WTC11 (cell line): Measurements from ENCODE around the gene SLC25A26. TPM values are rescaled to one million over a fixed set of nuclear protein-coding genes. Genes with fewer than 3 reads are reported as not detected.

Experiments
- EMX1 ChIP-seq: fragments of 250-450 bp; sonication (Bioruptor Pico); IDR thresholded peaks from 2 replicates; pipeline ENCODE4 v1.8.0; 2021; ENCODE audit warnings: mild to moderate bottlenecking
- FOXP1 ChIP-seq: sonication (generic); formaldehyde crosslinking; IDR thresholded peaks from 2 replicates; pipeline ENCODE4 v1.8.0; 2022; ENCODE audit warnings: missing genetic modification reagents, mild to moderate bottlenecking, moderate library complexity, borderline replicate concordance
- GRHL2 ChIP-seq: fragments of 250-450 bp; sonication (Bioruptor Pico); IDR thresholded peaks from 2 replicates; pipeline ENCODE4 v1.8.0; 2022; ENCODE audit warnings: mild to moderate bottlenecking, moderate library complexity; ENCODE audit not compliant: insufficient replicate concordance, severe bottlenecking
- JUN ChIP-seq: sonication (generic); formaldehyde crosslinking; IDR thresholded peaks from 2 replicates; pipeline ENCODE4 v1.8.0; 2023; ENCODE audit warnings: mild to moderate bottlenecking, missing genetic modification reagents
- KAT7 ChIP-seq: sonication (generic); formaldehyde crosslinking; IDR thresholded peaks from 2 replicates; pipeline ENCODE4 v1.8.1; 2023; ENCODE audit warnings: missing genetic modification reagents, mild to moderate bottlenecking, borderline replicate concordance
- NFATC4 ChIP-seq: fragments of 250-450 bp; sonication (Bioruptor Pico); IDR thresholded peaks from 2 replicates; pipeline ENCODE4 v1.9.0; 2021; ENCODE audit warnings: mild to moderate bottlenecking
- NR1H2 ChIP-seq: sonication (generic); formaldehyde crosslinking; IDR thresholded peaks from 2 replicates; pipeline ENCODE4 v1.9.0; 2021; ENCODE audit warnings: mild to moderate bottlenecking, moderate library complexity, missing genetic modification reagents
- NR3C1 ChIP-seq: sonication (generic); formaldehyde crosslinking; conservative IDR thresholded peaks from 2 replicates; pipeline ENCODE4 v1.8.1; 2023; ENCODE audit warnings: low read depth, mild to moderate bottlenecking, missing genetic modification reagents
- OVOL2 ChIP-seq: fragments of 250-450 bp; sonication (Bioruptor Pico); IDR thresholded peaks from 2 replicates; pipeline ENCODE4 v1.9.0; 2021; ENCODE audit warnings: mild to moderate bottlenecking, borderline replicate concordance
- ZNF219 ChIP-seq: sonication (generic); formaldehyde crosslinking; IDR thresholded peaks from 2 replicates; pipeline ENCODE4 v1.8.0; 2023; ENCODE audit warnings: missing genetic modification reagents, mild to moderate bottlenecking, borderline replicate concordance
- ZNF317 ChIP-seq: sonication (generic); formaldehyde crosslinking; IDR thresholded peaks from 2 replicates; pipeline ENCODE4 v1.8.1; 2023; ENCODE audit warnings: low read depth, mild to moderate bottlenecking, moderate library complexity, missing genetic modification reagents, borderline replicate concordance
- ZNF396 ChIP-seq: fragments of 250-450 bp; sonication (Bioruptor Pico); IDR thresholded peaks from 2 replicates; pipeline ENCODE4 v1.8.0; 2021; ENCODE audit warnings: mild to moderate bottlenecking, moderate library complexity, borderline replicate concordance
- ZNF423 ChIP-seq: fragments of 250-450 bp; sonication (Bioruptor Pico); IDR thresholded peaks from 2 replicates; pipeline ENCODE4 v2.1.2; 2022; ENCODE audit warnings: mild to moderate bottlenecking, moderate library complexity
- ZNF671 ChIP-seq: fragments of 250-450 bp; sonication (Bioruptor Pico); IDR thresholded peaks from 2 replicates; pipeline ENCODE4 v1.8.0; 2021; ENCODE audit warnings: mild to moderate bottlenecking
- total RNA-seq: library from RNA; stranded (reverse); gene quantifications from 3 replicates; pipeline ENCODE4 v1.2.3, GENCODE V29; 2021
- TF ChIP-seq, protein P1 (sequence below): sonication (generic); formaldehyde crosslinking; conservative IDR thresholded peaks from 2 replicates; pipeline ENCODE4 v1.8.1; 2023; ENCODE audit warnings: mild to moderate bottlenecking, low read depth, missing genetic modification reagents, moderate library complexity
- TF ChIP-seq, protein P2 (sequence below): sonication (generic); formaldehyde crosslinking; IDR thresholded peaks from 2 replicates; pipeline ENCODE4 v1.8.1; 2023; ENCODE audit warnings: mild to moderate bottlenecking, missing genetic modification reagents
- TF ChIP-seq, protein P3 (sequence below): fragments of 250-450 bp; sonication (Bioruptor Pico); IDR thresholded peaks from 2 replicates; pipeline ENCODE4 v1.9.0; 2021; ENCODE audit warnings: mild to moderate bottlenecking
- TF ChIP-seq, protein P4 (sequence below): sonication (generic); formaldehyde crosslinking; IDR thresholded peaks from 2 replicates; pipeline ENCODE4 v1.8.0; 2022; ENCODE audit warnings: mild to moderate bottlenecking, missing genetic modification reagents
- TF ChIP-seq, protein P5 (sequence below): fragments of 250-450 bp; sonication (Bioruptor Pico); IDR thresholded peaks from 2 replicates; pipeline ENCODE4 v1.8.0; 2021; ENCODE audit warnings: mild to moderate bottlenecking
- TF ChIP-seq, protein P6 (sequence below): sonication (generic); formaldehyde crosslinking; IDR thresholded peaks from 2 replicates; pipeline ENCODE4 v1.8.1; 2023; ENCODE audit warnings: mild to moderate bottlenecking, missing genetic modification reagents, moderate library complexity
- TF ChIP-seq, protein P7 (sequence below): fragments of 200-600 bp; IDR thresholded peaks from 2 replicates; pipeline ENCODE4 v1.8.0; 2022; ENCODE audit warnings: antibody characterized with exemption
- TF ChIP-seq, protein P8 (sequence below): sonication (generic); formaldehyde crosslinking; IDR thresholded peaks from 2 replicates; pipeline ENCODE4 v1.8.1; 2022; ENCODE audit warnings: mild to moderate bottlenecking, missing genetic modification reagents, moderate library complexity, borderline replicate concordance
- TF ChIP-seq, protein P9 (sequence below): sonication (generic); formaldehyde crosslinking; IDR thresholded peaks from 2 replicates; pipeline ENCODE4 v1.8.0; 2023; ENCODE audit warnings: missing genetic modification reagents

Gene SLC25A26
- total RNA-seq, 1 experiment from 2014 or later, result 29.1 TPM

DNA sequence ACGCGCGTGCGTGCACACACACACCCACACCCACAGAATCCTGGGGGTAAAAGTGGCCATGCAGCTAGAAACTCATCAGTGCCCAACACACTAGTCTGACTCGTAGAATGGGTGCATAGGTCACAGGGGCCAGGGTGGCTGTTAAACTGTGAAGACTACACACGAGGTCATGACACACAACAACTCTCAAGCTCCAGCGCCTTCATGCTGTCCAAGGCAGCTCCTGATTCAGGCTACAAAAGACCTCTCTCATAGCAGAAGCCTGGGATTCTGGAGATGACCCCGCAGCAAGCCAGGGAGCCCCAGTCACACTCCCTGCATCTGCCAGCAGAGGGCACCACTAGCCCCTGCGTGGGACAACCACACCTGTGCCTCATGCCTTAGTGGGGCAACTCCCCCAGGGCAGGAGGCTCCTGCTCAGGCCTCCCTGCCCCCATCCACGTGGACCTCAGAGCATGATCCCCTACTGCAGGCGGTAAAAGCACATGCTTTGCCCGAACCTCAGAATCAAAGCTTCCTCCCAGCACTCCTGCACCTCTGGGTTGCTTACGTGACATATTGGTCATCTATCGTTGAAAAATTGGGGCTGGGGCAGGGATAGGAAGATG, 186.9 kb downstream of the SLC25A26 start (continued):
- TF ChIP-seq, protein P1, sequence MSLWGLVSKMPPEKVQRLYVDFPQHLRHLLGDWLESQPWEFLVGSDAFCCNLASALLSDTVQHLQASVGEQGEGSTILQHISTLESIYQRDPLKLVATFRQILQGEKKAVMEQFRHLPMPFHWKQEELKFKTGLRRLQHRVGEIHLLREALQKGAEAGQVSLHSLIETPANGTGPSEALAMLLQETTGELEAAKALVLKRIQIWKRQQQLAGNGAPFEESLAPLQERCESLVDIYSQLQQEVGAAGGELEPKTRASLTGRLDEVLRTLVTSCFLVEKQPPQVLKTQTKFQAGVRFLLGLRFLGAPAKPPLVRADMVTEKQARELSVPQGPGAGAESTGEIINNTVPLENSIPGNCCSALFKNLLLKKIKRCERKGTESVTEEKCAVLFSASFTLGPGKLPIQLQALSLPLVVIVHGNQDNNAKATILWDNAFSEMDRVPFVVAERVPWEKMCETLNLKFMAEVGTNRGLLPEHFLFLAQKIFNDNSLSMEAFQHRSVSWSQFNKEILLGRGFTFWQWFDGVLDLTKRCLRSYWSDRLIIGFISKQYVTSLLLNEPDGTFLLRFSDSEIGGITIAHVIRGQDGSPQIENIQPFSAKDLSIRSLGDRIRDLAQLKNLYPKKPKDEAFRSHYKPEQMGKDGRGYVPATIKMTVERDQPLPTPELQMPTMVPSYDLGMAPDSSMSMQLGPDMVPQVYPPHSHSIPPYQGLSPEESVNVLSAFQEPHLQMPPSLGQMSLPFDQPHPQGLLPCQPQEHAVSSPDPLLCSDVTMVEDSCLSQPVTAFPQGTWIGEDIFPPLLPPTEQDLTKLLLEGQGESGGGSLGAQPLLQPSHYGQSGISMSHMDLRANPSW (CRISPR knock-in tag), result no peak
- TF ChIP-seq, protein P2, sequence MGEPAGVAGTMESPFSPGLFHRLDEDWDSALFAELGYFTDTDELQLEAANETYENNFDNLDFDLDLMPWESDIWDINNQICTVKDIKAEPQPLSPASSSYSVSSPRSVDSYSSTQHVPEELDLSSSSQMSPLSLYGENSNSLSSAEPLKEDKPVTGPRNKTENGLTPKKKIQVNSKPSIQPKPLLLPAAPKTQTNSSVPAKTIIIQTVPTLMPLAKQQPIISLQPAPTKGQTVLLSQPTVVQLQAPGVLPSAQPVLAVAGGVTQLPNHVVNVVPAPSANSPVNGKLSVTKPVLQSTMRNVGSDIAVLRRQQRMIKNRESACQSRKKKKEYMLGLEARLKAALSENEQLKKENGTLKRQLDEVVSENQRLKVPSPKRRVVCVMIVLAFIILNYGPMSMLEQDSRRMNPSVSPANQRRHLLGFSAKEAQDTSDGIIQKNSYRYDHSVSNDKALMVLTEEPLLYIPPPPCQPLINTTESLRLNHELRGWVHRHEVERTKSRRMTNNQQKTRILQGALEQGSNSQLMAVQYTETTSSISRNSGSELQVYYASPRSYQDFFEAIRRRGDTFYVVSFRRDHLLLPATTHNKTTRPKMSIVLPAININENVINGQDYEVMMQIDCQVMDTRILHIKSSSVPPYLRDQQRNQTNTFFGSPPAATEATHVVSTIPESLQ (CRISPR knock-in tag), result no peak
- TF ChIP-seq, protein P3, sequence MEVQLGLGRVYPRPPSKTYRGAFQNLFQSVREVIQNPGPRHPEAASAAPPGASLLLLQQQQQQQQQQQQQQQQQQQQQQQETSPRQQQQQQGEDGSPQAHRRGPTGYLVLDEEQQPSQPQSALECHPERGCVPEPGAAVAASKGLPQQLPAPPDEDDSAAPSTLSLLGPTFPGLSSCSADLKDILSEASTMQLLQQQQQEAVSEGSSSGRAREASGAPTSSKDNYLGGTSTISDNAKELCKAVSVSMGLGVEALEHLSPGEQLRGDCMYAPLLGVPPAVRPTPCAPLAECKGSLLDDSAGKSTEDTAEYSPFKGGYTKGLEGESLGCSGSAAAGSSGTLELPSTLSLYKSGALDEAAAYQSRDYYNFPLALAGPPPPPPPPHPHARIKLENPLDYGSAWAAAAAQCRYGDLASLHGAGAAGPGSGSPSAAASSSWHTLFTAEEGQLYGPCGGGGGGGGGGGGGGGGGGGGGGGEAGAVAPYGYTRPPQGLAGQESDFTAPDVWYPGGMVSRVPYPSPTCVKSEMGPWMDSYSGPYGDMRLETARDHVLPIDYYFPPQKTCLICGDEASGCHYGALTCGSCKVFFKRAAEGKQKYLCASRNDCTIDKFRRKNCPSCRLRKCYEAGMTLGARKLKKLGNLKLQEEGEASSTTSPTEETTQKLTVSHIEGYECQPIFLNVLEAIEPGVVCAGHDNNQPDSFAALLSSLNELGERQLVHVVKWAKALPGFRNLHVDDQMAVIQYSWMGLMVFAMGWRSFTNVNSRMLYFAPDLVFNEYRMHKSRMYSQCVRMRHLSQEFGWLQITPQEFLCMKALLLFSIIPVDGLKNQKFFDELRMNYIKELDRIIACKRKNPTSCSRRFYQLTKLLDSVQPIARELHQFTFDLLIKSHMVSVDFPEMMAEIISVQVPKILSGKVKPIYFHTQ (CRISPR knock-in tag), result no peak
- TF ChIP-seq, protein P4, sequence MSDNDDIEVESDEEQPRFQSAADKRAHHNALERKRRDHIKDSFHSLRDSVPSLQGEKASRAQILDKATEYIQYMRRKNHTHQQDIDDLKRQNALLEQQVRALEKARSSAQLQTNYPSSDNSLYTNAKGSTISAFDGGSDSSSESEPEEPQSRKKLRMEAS (CRISPR knock-in tag), result peak; percentile 92
- no peak for TF ChIP-seq NFATC4 (CRISPR knock-in tag)
- TF ChIP-seq ZNF671 (CRISPR knock-in tag), result no peak
- peak; percentile 24; the same call in 1 of the 2 replicates for TF ChIP-seq ZNF423
- TF ChIP-seq GRHL2, result no peak
- no peak for TF ChIP-seq JUN
- no peak for TF ChIP-seq OVOL2 (CRISPR knock-in tag)
- no peak for TF ChIP-seq ZNF219 (CRISPR knock-in tag)
- TF ChIP-seq, protein P5, sequence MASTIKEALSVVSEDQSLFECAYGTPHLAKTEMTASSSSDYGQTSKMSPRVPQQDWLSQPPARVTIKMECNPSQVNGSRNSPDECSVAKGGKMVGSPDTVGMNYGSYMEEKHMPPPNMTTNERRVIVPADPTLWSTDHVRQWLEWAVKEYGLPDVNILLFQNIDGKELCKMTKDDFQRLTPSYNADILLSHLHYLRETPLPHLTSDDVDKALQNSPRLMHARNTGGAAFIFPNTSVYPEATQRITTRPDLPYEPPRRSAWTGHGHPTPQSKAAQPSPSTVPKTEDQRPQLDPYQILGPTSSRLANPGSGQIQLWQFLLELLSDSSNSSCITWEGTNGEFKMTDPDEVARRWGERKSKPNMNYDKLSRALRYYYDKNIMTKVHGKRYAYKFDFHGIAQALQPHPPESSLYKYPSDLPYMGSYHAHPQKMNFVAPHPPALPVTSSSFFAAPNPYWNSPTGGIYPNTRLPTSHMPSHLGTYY, result no peak
- no peak for TF ChIP-seq NR1H2 (CRISPR knock-in tag)
- TF ChIP-seq, protein P6, sequence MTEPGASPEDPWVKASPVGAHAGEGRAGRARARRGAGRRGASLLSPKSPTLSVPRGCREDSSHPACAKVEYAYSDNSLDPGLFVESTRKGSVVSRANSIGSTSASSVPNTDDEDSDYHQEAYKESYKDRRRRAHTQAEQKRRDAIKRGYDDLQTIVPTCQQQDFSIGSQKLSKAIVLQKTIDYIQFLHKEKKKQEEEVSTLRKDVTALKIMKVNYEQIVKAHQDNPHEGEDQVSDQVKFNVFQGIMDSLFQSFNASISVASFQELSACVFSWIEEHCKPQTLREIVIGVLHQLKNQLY (CRISPR knock-in tag), result 0 out of 2 replicates have a peak, but pooled peaks have one; percentile 53
- TF ChIP-seq, protein P7, sequence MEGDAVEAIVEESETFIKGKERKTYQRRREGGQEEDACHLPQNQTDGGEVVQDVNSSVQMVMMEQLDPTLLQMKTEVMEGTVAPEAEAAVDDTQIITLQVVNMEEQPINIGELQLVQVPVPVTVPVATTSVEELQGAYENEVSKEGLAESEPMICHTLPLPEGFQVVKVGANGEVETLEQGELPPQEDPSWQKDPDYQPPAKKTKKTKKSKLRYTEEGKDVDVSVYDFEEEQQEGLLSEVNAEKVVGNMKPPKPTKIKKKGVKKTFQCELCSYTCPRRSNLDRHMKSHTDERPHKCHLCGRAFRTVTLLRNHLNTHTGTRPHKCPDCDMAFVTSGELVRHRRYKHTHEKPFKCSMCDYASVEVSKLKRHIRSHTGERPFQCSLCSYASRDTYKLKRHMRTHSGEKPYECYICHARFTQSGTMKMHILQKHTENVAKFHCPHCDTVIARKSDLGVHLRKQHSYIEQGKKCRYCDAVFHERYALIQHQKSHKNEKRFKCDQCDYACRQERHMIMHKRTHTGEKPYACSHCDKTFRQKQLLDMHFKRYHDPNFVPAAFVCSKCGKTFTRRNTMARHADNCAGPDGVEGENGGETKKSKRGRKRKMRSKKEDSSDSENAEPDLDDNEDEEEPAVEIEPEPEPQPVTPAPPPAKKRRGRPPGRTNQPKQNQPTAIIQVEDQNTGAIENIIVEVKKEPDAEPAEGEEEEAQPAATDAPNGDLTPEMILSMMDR, result peak; percentile 95
- TF ChIP-seq KAT7 (CRISPR knock-in tag), result no peak
- TF ChIP-seq, protein P8, sequence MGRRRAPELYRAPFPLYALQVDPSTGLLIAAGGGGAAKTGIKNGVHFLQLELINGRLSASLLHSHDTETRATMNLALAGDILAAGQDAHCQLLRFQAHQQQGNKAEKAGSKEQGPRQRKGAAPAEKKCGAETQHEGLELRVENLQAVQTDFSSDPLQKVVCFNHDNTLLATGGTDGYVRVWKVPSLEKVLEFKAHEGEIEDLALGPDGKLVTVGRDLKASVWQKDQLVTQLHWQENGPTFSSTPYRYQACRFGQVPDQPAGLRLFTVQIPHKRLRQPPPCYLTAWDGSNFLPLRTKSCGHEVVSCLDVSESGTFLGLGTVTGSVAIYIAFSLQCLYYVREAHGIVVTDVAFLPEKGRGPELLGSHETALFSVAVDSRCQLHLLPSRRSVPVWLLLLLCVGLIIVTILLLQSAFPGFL (CRISPR knock-in tag), result no peak
- no peak for TF ChIP-seq ZNF396
- 0 out of 2 replicates have a peak, but pooled peaks have one; percentile 32 for TF ChIP-seq ZNF317
- no peak for TF ChIP-seq NR3C1
- TF ChIP-seq, protein P9, sequence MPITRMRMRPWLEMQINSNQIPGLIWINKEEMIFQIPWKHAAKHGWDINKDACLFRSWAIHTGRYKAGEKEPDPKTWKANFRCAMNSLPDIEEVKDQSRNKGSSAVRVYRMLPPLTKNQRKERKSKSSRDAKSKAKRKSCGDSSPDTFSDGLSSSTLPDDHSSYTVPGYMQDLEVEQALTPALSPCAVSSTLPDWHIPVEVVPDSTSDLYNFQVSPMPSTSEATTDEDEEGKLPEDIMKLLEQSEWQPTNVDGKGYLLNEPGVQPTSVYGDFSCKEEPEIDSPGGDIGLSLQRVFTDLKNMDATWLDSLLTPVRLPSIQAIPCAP, result no peak
- TF ChIP-seq EMX1 (CRISPR knock-in tag), result no peak
- no peak for TF ChIP-seq FOXP1 (CRISPR knock-in tag)
